ENCODE data around the gene NDUFB10. TPM values are rescaled to one million over a fixed set of nuclear protein-coding genes. Genes with fewer than 3 reads are reported as not detected.

NDUFB10 gene
- total and polyA plus RNA-seq, 10 of the 15 experiments (the other 5 are each of a cell fraction or from before 2014, with no cell fraction given), result 52.2 to 319 (median 130) TPM

- TF ChIP-seq PAX5 (IDR thresholded peaks at IDR 0.05; ENCODE audit: borderline replicate concordance, low read depth, low read length) (peak; percentile 41; the same call in 1 of the 2 replicates), HDGF (IDR thresholded peaks at IDR 0.05) (no peak), E2F4 (IDR thresholded peaks at IDR 0.05; ENCODE audit: low read depth, low read length) (no peak), GABPA (IDR thresholded peaks at IDR 0.05; ENCODE audit: low read depth) (peak; percentile 95), ZNF207 (IDR thresholded peaks at IDR 0.05; ENCODE audit: borderline replicate concordance) (peak; percentile 98), WRNIP1 (IDR thresholded peaks at IDR 0.05; ENCODE audit: borderline replicate concordance, low read depth, low read length) (no peak), KAT2A (conservative IDR thresholded peaks at IDR 0.05; ENCODE audit: control insufficient read depth, low read depth, low read length) (no peak), ZBTB4 (CRISPR knock-in tag; IDR thresholded peaks at IDR 0.05) (no peak), ESRRA (IDR thresholded peaks at IDR 0.05; ENCODE audit: low read length) (peak; percentile 91), NBN (IDR thresholded peaks at IDR 0.05) (peak; percentile 99), RUNX3 (IDR thresholded peaks at IDR 0.05; ENCODE audit: low read length) (peak; percentile 93), RELB (IDR thresholded peaks at IDR 0.05; ENCODE audit: low read depth) (peak; percentile 94), MXI1 (IDR thresholded peaks at IDR 0.05; ENCODE audit: low read depth, low read length) (peak; percentile 87), MEF2A (IDR thresholded peaks at IDR 0.05; ENCODE audit: insufficient read depth, low read depth, low read length) (peak; percentile 64; the same call in 1 of the 2 replicates), CBFB (IDR thresholded peaks at IDR 0.05; ENCODE audit: low read depth) (peak; percentile 70)
- TF ChIP-seq, protein P1, sequence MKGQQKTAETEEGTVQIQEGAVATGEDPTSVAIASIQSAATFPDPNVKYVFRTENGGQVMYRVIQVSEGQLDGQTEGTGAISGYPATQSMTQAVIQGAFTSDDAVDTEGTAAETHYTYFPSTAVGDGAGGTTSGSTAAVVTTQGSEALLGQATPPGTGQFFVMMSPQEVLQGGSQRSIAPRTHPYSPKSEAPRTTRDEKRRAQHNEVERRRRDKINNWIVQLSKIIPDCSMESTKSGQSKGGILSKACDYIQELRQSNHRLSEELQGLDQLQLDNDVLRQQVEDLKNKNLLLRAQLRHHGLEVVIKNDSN (IDR thresholded peaks at IDR 0.05; ENCODE audit: borderline replicate concordance, extremely low read length, insufficient read depth, low read depth, low read length), result peak; percentile 43
- TF ChIP-seq, protein P2, sequence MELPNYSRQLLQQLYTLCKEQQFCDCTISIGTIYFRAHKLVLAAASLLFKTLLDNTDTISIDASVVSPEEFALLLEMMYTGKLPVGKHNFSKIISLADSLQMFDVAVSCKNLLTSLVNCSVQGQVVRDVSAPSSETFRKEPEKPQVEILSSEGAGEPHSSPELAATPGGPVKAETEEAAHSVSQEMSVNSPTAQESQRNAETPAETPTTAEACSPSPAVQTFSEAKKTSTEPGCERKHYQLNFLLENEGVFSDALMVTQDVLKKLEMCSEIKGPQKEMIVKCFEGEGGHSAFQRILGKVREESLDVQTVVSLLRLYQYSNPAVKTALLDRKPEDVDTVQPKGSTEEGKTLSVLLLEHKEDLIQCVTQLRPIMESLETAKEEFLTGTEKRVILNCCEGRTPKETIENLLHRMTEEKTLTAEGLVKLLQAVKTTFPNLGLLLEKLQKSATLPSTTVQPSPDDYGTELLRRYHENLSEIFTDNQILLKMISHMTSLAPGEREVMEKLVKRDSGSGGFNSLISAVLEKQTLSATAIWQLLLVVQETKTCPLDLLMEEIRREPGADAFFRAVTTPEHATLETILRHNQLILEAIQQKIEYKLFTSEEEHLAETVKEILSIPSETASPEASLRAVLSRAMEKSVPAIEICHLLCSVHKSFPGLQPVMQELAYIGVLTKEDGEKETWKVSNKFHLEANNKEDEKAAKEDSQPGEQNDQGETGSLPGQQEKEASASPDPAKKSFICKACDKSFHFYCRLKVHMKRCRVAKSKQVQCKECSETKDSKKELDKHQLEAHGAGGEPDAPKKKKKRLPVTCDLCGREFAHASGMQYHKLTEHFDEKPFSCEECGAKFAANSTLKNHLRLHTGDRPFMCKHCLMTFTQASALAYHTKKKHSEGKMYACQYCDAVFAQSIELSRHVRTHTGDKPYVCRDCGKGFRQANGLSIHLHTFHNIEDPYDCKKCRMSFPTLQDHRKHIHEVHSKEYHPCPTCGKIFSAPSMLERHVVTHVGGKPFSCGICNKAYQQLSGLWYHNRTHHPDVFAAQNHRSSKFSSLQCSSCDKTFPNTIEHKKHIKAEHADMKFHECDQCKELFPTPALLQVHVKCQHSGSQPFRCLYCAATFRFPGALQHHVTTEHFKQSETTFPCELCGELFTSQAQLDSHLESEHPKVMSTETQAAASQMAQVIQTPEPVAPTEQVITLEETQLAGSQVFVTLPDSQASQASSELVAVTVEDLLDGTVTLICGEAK (IDR thresholded peaks at IDR 0.05; ENCODE audit: borderline replicate concordance), result peak; percentile 93
- TF ChIP-seq, protein P3, sequence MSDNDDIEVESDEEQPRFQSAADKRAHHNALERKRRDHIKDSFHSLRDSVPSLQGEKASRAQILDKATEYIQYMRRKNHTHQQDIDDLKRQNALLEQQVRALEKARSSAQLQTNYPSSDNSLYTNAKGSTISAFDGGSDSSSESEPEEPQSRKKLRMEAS (IDR thresholded peaks at IDR 0.05; ENCODE audit: low read depth, low read length), result peak; percentile 93
Observed at GRCh38 chr16:1971796-1972489, 12.6 kb downstream of the NDUFB10 start, which contains the start of gene TBL3 (continued).

All from GM12878 (cell line).